PC-3 (cell line): ENCODE data around the gene RIC1.

Experiments used
- EZH2 ChIP-seq: fragments of 300-600 bp; sonication (generic); IDR thresholded peaks from one replicate; pipeline ENCODE4 v1.6.1; 2017; ENCODE audit warnings: antibody characterized with exemption, mild to moderate bottlenecking, low read length; ENCODE audit not compliant: unreplicated experiment
- EZH2phosphoT487 ChIP-seq: fragments of 300-600 bp; sonication (generic); IDR thresholded peaks from 2 replicates; pipeline ENCODE4 v1.6.1; 2018; ENCODE audit warnings: mild to moderate bottlenecking, antibody characterized with exemption, low read length, borderline replicate concordance
- TF ChIP-seq, protein P1 (sequence below): fragments of 300-600 bp; sonication (generic); conservative IDR thresholded peaks from 2 replicates; pipeline ENCODE4 v1.5.1; 2017; ENCODE audit warnings: antibody characterized with exemption, low read depth, mild to moderate bottlenecking, low read length

DNA sequence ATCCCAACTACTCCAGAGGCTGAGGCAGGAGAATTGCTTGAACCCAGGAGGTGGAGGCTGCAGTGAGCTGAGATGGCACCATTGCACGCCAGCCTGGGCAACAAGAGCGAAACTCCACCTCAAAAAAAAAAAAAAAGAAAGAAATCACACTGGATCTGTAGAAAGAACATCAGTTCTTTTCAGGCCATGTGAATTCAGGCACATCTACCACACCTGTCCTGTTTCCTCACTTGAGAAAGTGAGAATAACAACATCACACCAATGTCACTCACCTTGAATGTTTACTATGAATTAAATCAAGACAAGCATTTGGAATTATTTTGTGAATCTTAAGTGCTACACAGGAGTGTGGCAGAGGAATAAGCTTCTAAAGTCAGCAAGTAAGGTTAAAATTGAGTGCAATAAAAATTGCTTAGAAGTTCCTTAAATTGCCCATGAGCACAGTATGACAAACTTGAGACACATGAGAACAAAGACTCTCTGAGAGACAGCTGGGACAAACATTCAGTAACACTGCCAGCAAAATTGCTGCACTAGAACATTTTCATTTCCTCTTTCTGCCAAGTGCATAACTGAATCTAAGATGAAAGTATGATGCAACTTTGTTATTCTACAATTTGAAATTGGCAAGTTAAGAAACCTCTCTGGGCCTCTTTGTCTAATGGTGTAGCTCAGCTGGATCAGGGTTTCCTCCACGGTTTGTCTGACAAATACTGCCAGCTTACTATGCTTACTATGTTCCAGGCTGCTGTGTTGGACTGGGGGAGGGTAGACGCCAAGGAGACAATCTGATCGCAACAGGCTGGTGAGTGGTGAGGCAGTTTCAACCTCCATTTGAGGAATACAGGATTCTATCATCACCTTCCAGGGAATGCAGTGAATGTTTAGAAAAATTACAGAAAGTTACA is 1.9 kb upstream of the RIC1 start:
- TF ChIP-seq, protein P1, sequence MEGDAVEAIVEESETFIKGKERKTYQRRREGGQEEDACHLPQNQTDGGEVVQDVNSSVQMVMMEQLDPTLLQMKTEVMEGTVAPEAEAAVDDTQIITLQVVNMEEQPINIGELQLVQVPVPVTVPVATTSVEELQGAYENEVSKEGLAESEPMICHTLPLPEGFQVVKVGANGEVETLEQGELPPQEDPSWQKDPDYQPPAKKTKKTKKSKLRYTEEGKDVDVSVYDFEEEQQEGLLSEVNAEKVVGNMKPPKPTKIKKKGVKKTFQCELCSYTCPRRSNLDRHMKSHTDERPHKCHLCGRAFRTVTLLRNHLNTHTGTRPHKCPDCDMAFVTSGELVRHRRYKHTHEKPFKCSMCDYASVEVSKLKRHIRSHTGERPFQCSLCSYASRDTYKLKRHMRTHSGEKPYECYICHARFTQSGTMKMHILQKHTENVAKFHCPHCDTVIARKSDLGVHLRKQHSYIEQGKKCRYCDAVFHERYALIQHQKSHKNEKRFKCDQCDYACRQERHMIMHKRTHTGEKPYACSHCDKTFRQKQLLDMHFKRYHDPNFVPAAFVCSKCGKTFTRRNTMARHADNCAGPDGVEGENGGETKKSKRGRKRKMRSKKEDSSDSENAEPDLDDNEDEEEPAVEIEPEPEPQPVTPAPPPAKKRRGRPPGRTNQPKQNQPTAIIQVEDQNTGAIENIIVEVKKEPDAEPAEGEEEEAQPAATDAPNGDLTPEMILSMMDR: no peak
- no peak for TF ChIP-seq EZH2phosphoT487
- no peak for TF ChIP-seq EZH2
